IMR-90 (cell line): ENCODE data around the gene NNMT. TPM values are rescaled to one million over a fixed set of nuclear protein-coding genes. Genes with fewer than 3 reads are reported as not detected.

Source experiments
- ATAC-seq: fragments of 200-7000 bp; cut with Tn5 transposase; 2 replicates; pipeline ENCODE4 v1.9.1; 2020; ENCODE audit warnings: low read depth, mild to moderate bottlenecking, moderate library complexity
- BruUV-seq: library from RNA; stranded (reverse); fragments of 400-500 nt; replicated peaks from 2 replicates; lab custom pipeline; 2021; lab: Mats Ljungman, UMichigan
- CTCF ChIA-PET: fragments of 300-600 bp; formaldehyde crosslinking; extraction: SDS; loops from one replicate; lab custom pipeline; 2021; ENCODE audit warnings: antibody characterized with exemption; lab: Yijun Ruan, JAX
- POLR2A ChIA-PET: fragments of 300-600 bp; sonication (Branson Sonifier 250); formaldehyde crosslinking; loops from one replicate; lab custom pipeline; 2022; ENCODE audit warnings: antibody characterized with exemption; ENCODE audit not compliant: unreplicated experiment; lab: Charles Lee
- DNase-seq: peaks from one replicate; pipeline ENCODE4 v3.0.0; 2013
- H2AFZ ChIP-seq: replicated peaks from 2 replicates; pipeline ENCODE3; 2013; ENCODE audit warnings: low read length, mild to moderate bottlenecking; ENCODE audit not compliant: poor library complexity
- H2AK5ac ChIP-seq: 2 replicates; pipeline ENCODE4 v1.6.1; 2013; ENCODE audit warnings: low read depth, low read length, inconsistent platforms
- H2AK9ac ChIP-seq: replicated peaks from 2 replicates; pipeline ENCODE3; 2013; ENCODE audit warnings: mild to moderate bottlenecking, low read depth, low read length, moderate library complexity; ENCODE audit not compliant: poor library complexity
- H2BK120ac ChIP-seq: 2 replicates; pipeline ENCODE4 v1.6.1; 2013; ENCODE audit warnings: low read depth, low read length, inconsistent platforms
- H2BK15ac ChIP-seq: 3 replicates; pipeline ENCODE4 v1.6.1; 2013; ENCODE audit warnings: low read depth, low read length, inconsistent platforms
- H2BK20ac ChIP-seq: 2 replicates; pipeline ENCODE4 v1.6.1; 2013; ENCODE audit warnings: low read depth, mild to moderate bottlenecking, inconsistent platforms, low read length, moderate library complexity
- H2BK5ac ChIP-seq: 2 replicates; pipeline ENCODE4 v1.6.1; 2013; ENCODE audit warnings: mild to moderate bottlenecking, low read depth, low read length, inconsistent platforms; ENCODE audit not compliant: poor library complexity, severe bottlenecking
- H3K14ac ChIP-seq: replicated peaks from 2 replicates; pipeline ENCODE4 v1.6.1; 2013; ENCODE audit warnings: low read depth, low read length, inconsistent platforms
- H3K18ac ChIP-seq: 2 replicates; pipeline ENCODE4 v1.6.1; 2013; ENCODE audit warnings: low read depth, low read length, control low read depth
- H3K23ac ChIP-seq: 2 replicates; pipeline ENCODE4 v1.6.1; 2013; ENCODE audit warnings: low read depth, low read length, inconsistent platforms
- H3K27ac ChIP-seq: 2 replicates; pipeline ENCODE4 v1.5.1; 2013; ENCODE audit warnings: mild to moderate bottlenecking, control low read depth, low read length; ENCODE audit not compliant: insufficient read depth
- H3K27me3 ChIP-seq: 2 replicates; pipeline ENCODE4 v1.6.1; 2013; ENCODE audit warnings: low read length; ENCODE audit not compliant: control insufficient read depth, insufficient read depth
- H3K36me3 ChIP-seq: 2 replicates; pipeline ENCODE4 v1.6.1; 2013; ENCODE audit warnings: low read length, mixed read lengths; ENCODE audit not compliant: control insufficient read depth, insufficient read depth
- H3K4ac ChIP-seq: 2 replicates; pipeline ENCODE4 v1.6.1; 2013; ENCODE audit warnings: low read depth, low read length, inconsistent platforms
- H3K4me1 ChIP-seq: 2 replicates; pipeline ENCODE4 v1.6.1; 2013; ENCODE audit warnings: low read length, mixed read lengths; ENCODE audit not compliant: control insufficient read depth, insufficient read depth
- H3K4me2 ChIP-seq: 2 replicates; pipeline ENCODE4 v1.6.1; 2013; ENCODE audit warnings: low read depth, mild to moderate bottlenecking, control low read depth, low read length, moderate library complexity
- H3K4me3 ChIP-seq: 2 replicates; pipeline ENCODE4 v1.5.1; 2013; ENCODE audit warnings: low read depth, mild to moderate bottlenecking, control low read depth, low read length, moderate library complexity; ENCODE audit not compliant: insufficient read depth
- H3K56ac ChIP-seq: 2 replicates; pipeline ENCODE4 v1.6.1; 2013; ENCODE audit warnings: low read length, inconsistent platforms; ENCODE audit not compliant: insufficient read depth; ENCODE audit errors: extremely low read depth
- H3K79me1 ChIP-seq, 2 experiments: 2 replicates each; pipeline ENCODE4 v1.6.1; 2013; ENCODE audit warnings: low read length in 2 of 2, inconsistent platforms in 1 of 2, low read depth in 1 of 2
- H3K9ac ChIP-seq: 2 replicates; pipeline ENCODE4 v1.6.1; 2013; ENCODE audit warnings: low read depth, low read length, control low read depth
- H3K9me1 ChIP-seq: 2 replicates; pipeline ENCODE4 v1.6.1; 2013; ENCODE audit warnings: low read length, inconsistent platforms; ENCODE audit not compliant: insufficient read depth
- H3K9me3 ChIP-seq: 2 replicates; pipeline ENCODE4 v1.6.1; 2013; ENCODE audit warnings: low read length; ENCODE audit not compliant: control insufficient read depth, insufficient read depth
- H4K20me1 ChIP-seq: 2 replicates; pipeline ENCODE4 v1.6.1; 2013; ENCODE audit warnings: low read length, inconsistent platforms; ENCODE audit not compliant: insufficient read depth
- H4K5ac ChIP-seq: 2 replicates; pipeline ENCODE4 v1.6.1; 2013; ENCODE audit warnings: mild to moderate bottlenecking, low read depth, low read length, control low read depth
- H4K8ac ChIP-seq, 2 experiments: 2 replicates each; pipeline ENCODE4 v1.6.1; 2013; ENCODE audit warnings: low read depth in 2 of 2, low read length in 2 of 2, control low read depth in 1 of 2, inconsistent platforms in 1 of 2
- H4K91ac ChIP-seq: 2 replicates; pipeline ENCODE4 v1.6.1; 2013; ENCODE audit warnings: low read depth, low read length, inconsistent platforms; ENCODE audit not compliant: insufficient read depth
- FOS ChIP-seq: fragments of 150-350 bp; IDR thresholded peaks from 2 replicates; pipeline ENCODE4 v1.6.1; 2016; ENCODE audit warnings: low read depth, low read length
- MAFK ChIP-seq: IDR thresholded peaks from 2 replicates; pipeline ENCODE4 v1.6.1; 2012; ENCODE audit warnings: low read depth, low read length, improper control_type of control experiment
- NFE2L2 ChIP-seq: fragments of 150-350 bp; IDR thresholded peaks from 2 replicates; pipeline ENCODE4 v1.6.1; 2016; ENCODE audit warnings: low read depth, mild to moderate bottlenecking, low read length
- RAD21 ChIP-seq: IDR thresholded peaks from 2 replicates; pipeline ENCODE4 v1.6.1; 2012; ENCODE audit warnings: low read length, improper control_type of control experiment
- RFX5 ChIP-seq: IDR thresholded peaks from 2 replicates; pipeline ENCODE4 v1.8.0; 2012; ENCODE audit warnings: low read depth, mild to moderate bottlenecking, low read length, moderate library complexity
- WGBS, 2 experiments: methylation state at CpG; one replicate each; pipeline versions ENCODE4 v1.1.5 to v1.1.7; 2013; ENCODE audit warnings: missing lambda C conversion rate in 2 of 2; ENCODE audit not compliant: insufficient read length in 1 of 2; ENCODE audit errors: extremely low coverage in 2 of 2; 5-methylcytosine and 5-hydroxymethylcytosine counted together
- dilution Hi-C: fragments of 300-500 bp; cut with HindIII; formaldehyde crosslinking; loops from one replicate; pipeline ENCODE4 v1.14.3; 2018; ENCODE audit warnings: low sequenced_read_pairs; ENCODE audit not compliant: unreplicated experiment
- in situ Hi-C: fragments of 300-500 bp; cut with MboI; formaldehyde crosslinking; loops from 3 replicates; pipeline ENCODE4 v1.14.3; 2019; ENCODE audit warnings: low sequenced_read_pairs, inconsistent platforms, mixed read lengths
- intact Hi-C: fragments of 100-400 bp; cut with micrococcal nuclease; formaldehyde crosslinking; loops from 2 replicates; pipeline ENCODE4 v1.10.0; 2022
- polyA plus RNA-seq, 3 experiments: library from polyadenylated mRNA; depleted of rRNA; stranded (reverse); fragments of >200 nt; gene quantifications; 2 replicates each; pipeline ENCODE4 v1.2.3, GENCODE V29; 2012; ENCODE audit warnings: low replicate concordance in 1 of 3
- total RNA-seq: library from RNA; depleted of rRNA; stranded (reverse); fragments of >200 nt; gene quantifications from 2 replicates; pipeline ENCODE4 v1.2.3, GENCODE V29; 2012
- TF ChIP-seq, protein P1 (sequence below): fragments of 150-350 bp; IDR thresholded peaks from 2 replicates; pipeline ENCODE4 v1.6.1; 2017; ENCODE audit warnings: mild to moderate bottlenecking, antibody characterized with exemption, low read length, low read depth

Gene NNMT
- total and polyA plus RNA-seq, 2 of the 4 experiments (the other 2 are of a cell fraction), result 79.7 to 108 TPM

DNA sequence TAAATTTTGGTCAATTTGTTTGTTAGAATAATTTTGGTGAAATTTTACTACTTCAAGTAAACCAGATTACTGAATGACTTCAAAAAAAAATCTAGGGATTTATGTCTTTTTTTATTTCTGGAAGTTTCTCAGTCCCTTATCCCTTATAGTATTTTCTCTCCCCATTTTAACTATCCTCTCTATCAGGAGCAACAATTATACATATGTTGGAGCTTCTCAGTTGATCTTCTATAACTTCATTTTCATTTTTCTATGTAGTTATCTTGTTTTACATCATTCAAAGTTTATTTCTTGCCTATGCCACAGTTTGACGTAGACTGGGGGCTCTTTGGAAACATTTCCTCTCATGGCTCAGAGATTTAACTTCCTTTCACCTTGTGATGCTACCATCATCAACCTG is 34.2 kb downstream of the NNMT start:
- H3K14ac ChIP-seq, result no peak overlapping the region
- BruUV-seq, result no TSS peak
- CTCF ChIA-PET, result interaction anchor here (0.6 kb wide), 2 partner anchors 38 to 41 kb away, joined by 3 to 5 read pairs; no protein-coding TSS in a partner anchor

More for the DNA sequence above, 34.2 kb downstream of the NNMT start:
- Histone ChIP-seq H3K9ac (no peak overlapping the region), H3K36me3 (no peaks in the 10 kb centered on the region), H3K4me2 (no peak overlapping the region), H3K4me3 (no peak overlapping the region), H4K91ac (no peak overlapping the region), H3K9me1 (no peaks in the 10 kb centered on the region), H3K27me3 (no peaks in the 10 kb centered on the region; the same call in 1 of the 2 replicates), H3K4me1 (no peaks in the 10 kb centered on the region), H3K27ac (no peak overlapping the region), H4K20me1 (no peaks in the 10 kb centered on the region), H2BK15ac (no peak overlapping the region), H2BK20ac (no peak overlapping the region), H2AK5ac (no peak overlapping the region), H3K23ac (no peak overlapping the region), H3K18ac (no peak overlapping the region), H3K4ac (no peak overlapping the region), H2BK5ac (no peak overlapping the region), H3K79me1 (no peaks in the 10 kb centered on the region), H2BK120ac (no peak overlapping the region), H4K8ac (no peak overlapping the region), H2AK9ac (no peak overlapping the region), H3K9me3 (peaks cover 3% of the 10 kb centered on the region), H2AFZ (no peak overlapping the region), H4K5ac (no peak overlapping the region), H3K56ac (no peak overlapping the region)
- POLR2A ChIA-PET, result no interaction called here
- DNase-seq, result no peak
- TF ChIP-seq NFE2L2 (no peak), RAD21 (no peak), FOS (no peak), MAFK (no peak), RFX5 (no peak)
- TF ChIP-seq, protein P1, sequence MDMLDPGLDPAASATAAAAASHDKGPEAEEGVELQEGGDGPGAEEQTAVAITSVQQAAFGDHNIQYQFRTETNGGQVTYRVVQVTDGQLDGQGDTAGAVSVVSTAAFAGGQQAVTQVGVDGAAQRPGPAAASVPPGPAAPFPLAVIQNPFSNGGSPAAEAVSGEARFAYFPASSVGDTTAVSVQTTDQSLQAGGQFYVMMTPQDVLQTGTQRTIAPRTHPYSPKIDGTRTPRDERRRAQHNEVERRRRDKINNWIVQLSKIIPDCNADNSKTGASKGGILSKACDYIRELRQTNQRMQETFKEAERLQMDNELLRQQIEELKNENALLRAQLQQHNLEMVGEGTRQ, result no peak
- no peak for ATAC-seq
- intact Hi-C loops (no loop called here), dilution Hi-C loops (no loop called here), in situ Hi-C loops (loop anchor here (25.0 kb wide), 1 partner anchor 1957 kb away; no protein-coding TSS in a partner anchor)
- WGBS, 2 experiments, result no CpG with 5 or more reads among the region's 1 CpG
